ENCODE results near the gene DUSP1. TPM values are rescaled to one million over a fixed set of nuclear protein-coding genes. Genes with fewer than 3 reads are reported as not detected.

Gene DUSP1
- total and polyA plus RNA-seq, 9 of the 15 experiments (the other 6 are each of a cell fraction or from before 2014, with no cell fraction given), result 2.1 to 14.2 (median 8.5) TPM

- TF ChIP-seq NCOR1 (IDR thresholded peaks at IDR 0.05), result peak; percentile 74
- TF ChIP-seq DIDO1 (tag; IDR thresholded peaks at IDR 0.05; ENCODE audit: low read depth), result no peak
- TF ChIP-seq ILK (tag; IDR thresholded peaks at IDR 0.05; ENCODE audit: borderline replicate concordance, low read depth), result no peak
- TF ChIP-seq E4F1 (CRISPR knock-in tag; IDR thresholded peaks at IDR 0.05; ENCODE audit: borderline replicate concordance), result no peak
- no peak for TF ChIP-seq ZNF584 (CRISPR knock-in tag; IDR thresholded peaks at IDR 0.05; ENCODE audit: low read depth)
- peak; percentile 48; the same call in 1 of the 2 replicates for TF ChIP-seq PHF8 (IDR thresholded peaks at IDR 0.05; ENCODE audit: borderline replicate concordance, low read length)
- peak in 1 of 2 experiments; percentile 48; a peak in 1 of 4 replicates for TF ChIP-seq ZMIZ1 (IDR thresholded peaks at IDR 0.05; ENCODE audit: low read depth in 2 of 2, low read length in 2 of 2)
- peak; percentile 84 for TF ChIP-seq CTBP1 (IDR thresholded peaks at IDR 0.05; ENCODE audit: borderline replicate concordance)
- TF ChIP-seq TEAD1 (CRISPR knock-in tag; IDR thresholded peaks at IDR 0.05), result peak; percentile 88 to 98
- TF ChIP-seq, protein P1, sequence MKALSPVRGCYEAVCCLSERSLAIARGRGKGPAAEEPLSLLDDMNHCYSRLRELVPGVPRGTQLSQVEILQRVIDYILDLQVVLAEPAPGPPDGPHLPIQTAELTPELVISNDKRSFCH (CRISPR knock-in tag; IDR thresholded peaks at IDR 0.05), result no peak
- TF ChIP-seq, protein P1 (tag; IDR thresholded peaks at IDR 0.05), result peak; percentile 92
- peak; percentile 60; the same call in 1 of the 2 replicates for TF ChIP-seq ZKSCAN1 (IDR thresholded peaks at IDR 0.05; ENCODE audit: low read depth, low read length)
- peak; percentile 72 for TF ChIP-seq CBFA2T2 (conservative IDR thresholded peaks at IDR 0.05)
- TF ChIP-seq, protein P2, sequence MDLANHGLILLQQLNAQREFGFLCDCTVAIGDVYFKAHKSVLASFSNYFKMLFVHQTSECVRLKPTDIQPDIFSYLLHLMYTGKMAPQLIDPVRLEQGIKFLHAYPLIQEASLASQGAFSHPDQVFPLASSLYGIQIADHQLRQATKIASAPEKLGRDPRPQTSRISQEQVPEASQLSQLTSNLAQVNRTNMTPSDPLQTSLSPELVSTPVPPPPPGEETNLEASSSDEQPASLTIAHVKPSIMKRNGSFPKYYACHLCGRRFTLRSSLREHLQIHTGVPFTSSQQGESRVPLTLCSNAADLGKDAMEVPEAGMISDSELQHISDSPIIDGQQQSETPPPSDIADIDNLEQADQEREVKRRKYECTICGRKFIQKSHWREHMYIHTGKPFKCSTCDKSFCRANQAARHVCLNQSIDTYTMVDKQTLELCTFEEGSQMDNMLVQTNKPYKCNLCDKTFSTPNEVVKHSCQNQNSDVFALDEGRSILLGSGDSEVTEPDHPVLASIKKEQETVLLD (IDR thresholded peaks at IDR 0.05), result peak; percentile 57; the same call in 1 of the 2 replicates
- TF ChIP-seq ZNF57 (CRISPR knock-in tag; IDR thresholded peaks at IDR 0.05), result no peak
- peak; percentile 63 for TF ChIP-seq ZNF766 (CRISPR knock-in tag; conservative IDR thresholded peaks at IDR 0.05)
- peak; percentile 86 for TF ChIP-seq CBFA2T3 (IDR thresholded peaks at IDR 0.05)
- 0 out of 2 replicates have a peak, but pooled peaks have one; percentile 40 for TF ChIP-seq JUN (IDR thresholded peaks at IDR 0.05; ENCODE audit: borderline replicate concordance, low read depth, low read length)
- TF ChIP-seq JUN (CRISPR knock-in tag; IDR thresholded peaks at IDR 0.05; ENCODE audit: borderline replicate concordance), result 0 out of 2 replicates have a peak, but pooled peaks have one; percentile 30
Observed at GRCh38 chr5:172772112-172772906, 1.3 kb upstream of the DUSP1 start (continued).
